ENCODE measurements around the gene YLPM1.

Gene YLPM1

DNA sequence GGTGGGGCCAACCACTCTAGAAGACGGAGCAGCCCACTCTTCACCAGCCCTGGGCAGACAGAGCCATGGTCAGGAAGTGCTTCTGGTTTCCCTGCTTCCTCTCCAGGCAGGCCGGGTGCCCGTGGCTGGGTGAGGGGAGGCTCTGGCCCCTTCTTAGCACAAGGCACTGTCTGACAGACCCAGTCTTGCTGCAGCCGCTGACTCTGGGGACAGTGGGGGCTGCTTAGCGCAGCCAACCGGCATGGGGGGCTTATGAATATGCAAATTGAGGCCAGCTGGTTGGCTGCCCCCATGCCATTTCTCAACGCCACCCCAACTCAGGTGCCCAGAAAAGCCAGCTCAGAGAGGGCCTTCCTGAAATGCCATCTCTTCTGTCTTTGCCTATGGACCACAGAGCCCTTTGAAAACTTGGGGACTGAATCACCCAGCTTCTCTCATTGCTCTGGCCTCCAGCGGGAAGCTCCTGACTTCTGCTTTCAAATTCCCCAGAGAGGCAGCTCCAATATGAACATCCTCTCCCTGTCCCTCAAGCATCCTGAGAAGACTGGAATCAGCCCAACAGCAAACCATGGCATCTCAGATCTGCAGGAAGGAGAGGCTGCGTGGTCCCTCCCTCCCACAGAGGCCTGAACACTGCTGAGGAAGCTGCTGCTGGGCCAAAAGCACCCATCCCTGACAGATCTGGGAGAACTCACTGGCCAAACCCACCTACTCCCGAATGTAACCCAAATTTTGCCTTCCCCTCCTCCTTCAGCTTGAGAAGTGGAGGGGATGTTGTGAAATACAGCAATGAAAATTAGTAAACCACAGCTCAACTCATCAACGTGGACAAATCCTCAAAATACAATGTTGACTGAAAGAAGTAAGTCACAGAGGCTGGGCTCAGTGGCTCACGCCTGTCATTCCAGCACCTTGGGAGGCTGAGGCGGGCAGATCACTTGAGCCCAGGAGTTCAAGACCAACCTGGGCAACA lies 113.1 kb downstream of the YLPM1 start, which contains the start of gene PROX2:
PROX2 (minus strand) TSS at position 205 of the 973 bp plus-strand sequence. CDS start 12,311 bp downstream, outside the sequence.
- no peak for DNase-seq (ENCODE audit: low spot score)

DNA sequence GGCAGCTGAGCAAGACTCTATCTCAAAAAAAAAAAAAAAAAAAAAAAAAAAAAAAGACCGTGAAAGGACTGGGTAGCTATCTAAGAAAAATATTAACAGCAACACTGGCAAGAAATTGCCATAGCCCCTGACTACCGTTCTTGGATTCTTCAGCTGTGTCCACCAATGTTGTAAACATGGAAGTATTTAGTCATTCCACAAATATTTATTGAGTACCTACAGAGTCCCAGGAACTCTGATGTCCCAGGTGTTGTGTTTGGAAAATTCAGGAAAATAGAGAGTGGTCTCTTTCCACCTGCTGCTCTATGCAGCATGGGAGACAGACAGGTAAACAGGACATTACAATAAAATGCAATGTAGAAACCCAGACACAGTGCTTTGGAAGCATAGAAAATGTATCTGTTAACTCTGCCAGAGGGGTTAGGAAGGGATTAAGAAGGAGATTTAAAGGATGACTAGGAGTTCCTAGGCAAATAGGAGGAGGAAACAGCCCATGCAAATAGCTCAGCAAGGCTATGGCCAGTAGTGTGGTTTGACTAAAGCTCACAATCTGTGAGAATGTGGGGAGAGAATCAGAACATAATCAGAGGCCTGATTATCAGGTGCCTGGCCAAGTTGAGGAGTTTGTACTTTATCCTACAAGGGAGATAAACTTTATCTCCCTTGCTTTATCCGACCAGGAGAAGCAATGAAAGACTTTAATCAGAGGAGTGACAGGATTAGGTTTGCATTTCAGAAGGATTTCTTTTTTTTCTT lies 116.5 kb downstream of the YLPM1 start:
- no peak for DNase-seq (ENCODE audit: low spot score)

- DNase-seq (ENCODE audit: low spot score), result peak; percentile 96
Measured at GRCh38 chr14:74881431-74882102, 118.5 kb downstream of the YLPM1 start, which contains the start of gene DLST. Gene DLST, plus strand, starts transcription at chr14:74881916. Its CDS starts 38 bp downstream, at chr14:74881954.

GRCh38 chr14:74882103-74882920 lies 119.2 kb downstream of the YLPM1 start:
- DNase-seq (ENCODE audit: low spot score), result peak; percentile 40
